Renal cortex interstitium (tissue), 11 donors: ENCODE measurements around the gene RASSF1. TPM values are rescaled to one million over a fixed set of nuclear protein-coding genes. Genes with fewer than 3 reads are reported as not detected.

ENCODE experiments used
- DNase-seq, 11 donors: peaks; one replicate each; pipeline ENCODE4 v3.0.0-alpha.2; 2013; ENCODE audit warnings: low read depth in 9 of 11, low spot score in 4 of 11; ENCODE audit errors: extremely low read depth in 1 of 11
- polyA plus RNA-seq, 3 donors: library from polyadenylated mRNA; unstranded; fragments of 120-200 nt; gene quantifications; one replicate each; pipeline ENCODE4 v1.2.1, GENCODE V29; 2013; ENCODE audit not compliant: insufficient read length in 3 of 3

RASSF1 gene
- polyA plus RNA-seq, 3 donors, result 16.4 to 22.2 (median 22.1) TPM

DNA sequence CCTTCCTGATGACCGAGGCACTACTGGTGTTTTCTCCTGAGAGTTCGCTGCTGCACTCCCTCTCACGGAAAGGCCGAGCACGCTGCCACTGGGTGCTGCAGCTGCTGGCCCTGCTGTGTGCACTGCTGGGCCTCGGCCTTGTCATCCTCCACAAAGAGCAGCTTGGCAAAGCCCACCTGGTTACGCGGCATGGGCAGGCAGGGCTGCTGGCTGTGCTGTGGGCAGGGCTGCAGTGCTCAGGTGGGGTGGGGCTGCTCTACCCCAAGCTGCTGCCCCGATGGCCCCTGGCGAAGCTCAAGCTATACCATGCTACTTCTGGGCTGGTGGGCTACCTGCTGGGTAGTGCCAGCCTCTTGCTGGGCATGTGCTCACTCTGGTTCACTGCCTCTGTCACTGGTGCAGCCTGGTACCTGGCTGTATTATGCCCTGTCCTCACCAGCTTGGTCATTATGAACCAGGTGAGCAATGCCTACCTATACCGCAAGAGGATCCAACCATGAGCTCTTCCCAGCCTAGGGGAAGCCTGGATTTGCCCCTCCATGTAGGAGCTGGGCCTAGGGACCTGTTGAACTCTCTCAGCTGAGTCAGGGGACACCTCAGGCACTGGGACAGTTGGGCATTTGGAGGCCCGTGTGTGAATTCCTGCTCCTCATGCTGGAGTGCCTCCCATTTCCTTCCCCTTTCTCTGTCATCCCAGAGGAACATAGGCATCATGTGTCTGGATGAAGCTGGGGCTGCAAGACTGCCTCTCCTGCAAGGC is 12.8 kb upstream of the RASSF1 start:
- no peak for DNase-seq

DNA sequence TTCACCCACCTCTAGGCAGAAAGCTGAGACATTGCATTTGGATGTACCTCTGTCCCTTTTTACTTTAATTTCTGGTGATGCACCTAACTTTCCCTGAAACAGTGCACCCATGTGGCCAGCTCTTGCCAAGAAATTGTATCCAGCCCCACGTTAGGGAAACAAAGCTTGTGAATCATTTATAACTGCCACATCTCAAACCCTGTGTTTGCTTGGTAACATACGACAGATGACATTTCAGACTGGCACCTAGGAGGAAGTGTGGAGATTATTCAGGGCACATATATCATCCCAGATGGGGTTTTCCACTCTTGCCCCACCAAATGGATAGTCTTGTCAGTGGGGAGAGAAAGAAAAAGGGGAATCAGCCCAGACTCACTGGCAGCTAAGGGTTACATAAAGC is 12.1 kb upstream of the RASSF1 start:
- no peak for DNase-seq

DNA sequence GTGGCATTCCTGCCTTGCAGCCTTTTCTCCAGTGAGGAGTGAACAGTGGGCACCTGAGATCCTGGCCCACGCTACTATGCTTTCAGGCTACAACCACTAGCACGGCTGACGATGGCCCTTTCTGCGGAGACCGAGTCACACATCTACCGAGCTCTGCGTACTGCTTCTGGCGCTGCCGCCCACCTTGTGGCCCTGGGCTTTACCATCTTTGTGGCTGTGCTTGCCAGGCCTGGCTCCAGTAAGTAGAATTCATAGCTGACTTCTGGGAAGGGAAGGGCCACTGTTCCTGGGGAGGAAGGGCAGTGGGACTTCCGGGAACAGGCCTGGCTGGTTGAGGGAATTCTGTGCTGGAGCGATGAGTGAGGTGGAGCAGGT is 10.7 kb upstream of the RASSF1 start:
- DNase-seq, result no peak

DNA sequence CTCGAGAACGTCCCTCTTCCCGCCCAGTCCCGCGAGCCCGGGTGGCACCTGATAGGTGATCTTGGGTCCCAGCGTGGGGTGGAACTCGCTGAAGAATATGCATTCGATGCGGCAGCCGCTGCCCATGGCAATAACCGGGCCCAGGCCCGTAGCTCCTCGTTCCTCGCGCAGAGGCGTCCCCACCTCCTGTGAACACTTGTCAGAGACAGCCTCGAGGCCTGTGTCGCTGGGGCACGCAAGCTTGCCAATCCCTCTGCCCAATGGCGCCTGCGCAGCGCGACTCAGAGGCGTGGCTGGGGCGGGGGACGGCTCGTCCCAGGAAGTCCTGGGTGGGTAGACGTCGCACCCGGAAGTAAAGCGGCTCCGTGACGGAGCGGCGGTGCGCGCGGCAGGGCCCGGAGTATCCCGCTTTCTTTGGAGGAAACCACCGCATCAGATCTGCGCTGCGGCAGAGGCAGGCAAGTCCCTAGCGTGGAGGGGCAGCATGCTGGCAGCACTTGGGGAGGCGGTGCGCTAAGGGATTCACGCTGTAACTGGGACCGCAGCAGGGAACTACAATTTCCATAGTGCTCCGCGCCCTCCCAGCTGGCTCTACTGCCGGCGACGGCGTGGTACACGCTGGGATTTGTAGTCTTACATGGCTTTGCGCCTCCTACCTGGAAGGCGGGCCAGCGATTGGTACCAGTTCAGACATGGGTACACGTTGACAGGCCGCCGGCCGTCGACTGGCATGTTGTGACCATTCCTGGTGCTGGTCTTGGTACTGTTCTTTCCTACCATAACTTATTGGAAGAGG is 10.1 kb upstream of the RASSF1 start, which contains the start of the genes CYB561D2 and NPRL2:
Gene CYB561D2 (plus strand): TSS at position 336 of the 796 bp plus-strand sequence. CDS start 572 bp downstream, outside the sequence.
Gene NPRL2 (minus strand): TSS at position 249 of the 796 bp plus-strand sequence. CDS start 123 bp downstream, at position 126.
- peak; percentile 70 to 92 (median 88) for DNase-seq

DNA sequence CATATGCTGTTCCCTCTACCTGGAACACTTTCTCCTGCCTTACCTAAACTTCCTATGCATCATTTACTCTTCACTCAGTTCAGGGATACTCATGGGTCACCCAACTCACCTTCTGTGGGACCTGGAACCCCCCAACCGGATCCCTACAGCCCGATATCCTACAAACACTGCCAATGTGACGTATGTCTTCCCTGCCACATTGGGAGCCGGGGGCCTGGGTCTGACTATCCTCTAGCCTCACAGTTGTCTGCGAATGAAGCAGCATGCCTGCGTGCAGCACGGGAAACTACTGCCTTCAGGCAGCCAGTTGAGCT is 9.5 kb upstream of the RASSF1 start:
- DNase-seq, result no peak

DNA sequence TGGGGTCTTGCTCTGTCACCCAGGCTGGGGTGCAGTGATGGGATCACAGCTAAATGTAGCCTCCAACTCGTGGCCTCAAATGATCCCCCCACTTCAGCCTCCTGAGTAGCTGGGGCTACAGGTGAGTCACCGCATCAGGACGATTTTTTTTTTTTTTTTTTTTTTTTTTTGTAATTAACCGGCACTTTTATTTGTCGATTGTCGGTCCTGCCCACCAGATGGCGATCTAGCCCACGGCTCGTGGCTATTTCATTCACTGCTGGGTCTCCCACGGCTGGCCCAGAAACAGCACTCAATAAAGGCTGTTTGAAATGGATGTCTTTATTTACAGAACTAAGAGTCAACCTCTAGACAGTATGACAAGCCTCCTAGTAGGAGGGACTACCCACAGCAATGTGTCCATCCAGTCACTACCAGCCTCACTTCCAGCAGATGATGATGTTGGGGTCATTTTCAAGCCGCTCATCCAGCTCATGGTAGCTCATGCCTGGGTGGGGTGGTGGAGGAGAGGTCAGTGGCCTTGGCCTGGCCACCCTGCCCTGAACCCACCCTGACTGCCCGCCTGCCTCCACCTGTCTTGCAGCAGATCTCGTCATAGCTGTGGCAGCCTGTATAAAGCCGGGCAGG is 6.7 kb upstream of the RASSF1 start:
- no peak for DNase-seq

DNA sequence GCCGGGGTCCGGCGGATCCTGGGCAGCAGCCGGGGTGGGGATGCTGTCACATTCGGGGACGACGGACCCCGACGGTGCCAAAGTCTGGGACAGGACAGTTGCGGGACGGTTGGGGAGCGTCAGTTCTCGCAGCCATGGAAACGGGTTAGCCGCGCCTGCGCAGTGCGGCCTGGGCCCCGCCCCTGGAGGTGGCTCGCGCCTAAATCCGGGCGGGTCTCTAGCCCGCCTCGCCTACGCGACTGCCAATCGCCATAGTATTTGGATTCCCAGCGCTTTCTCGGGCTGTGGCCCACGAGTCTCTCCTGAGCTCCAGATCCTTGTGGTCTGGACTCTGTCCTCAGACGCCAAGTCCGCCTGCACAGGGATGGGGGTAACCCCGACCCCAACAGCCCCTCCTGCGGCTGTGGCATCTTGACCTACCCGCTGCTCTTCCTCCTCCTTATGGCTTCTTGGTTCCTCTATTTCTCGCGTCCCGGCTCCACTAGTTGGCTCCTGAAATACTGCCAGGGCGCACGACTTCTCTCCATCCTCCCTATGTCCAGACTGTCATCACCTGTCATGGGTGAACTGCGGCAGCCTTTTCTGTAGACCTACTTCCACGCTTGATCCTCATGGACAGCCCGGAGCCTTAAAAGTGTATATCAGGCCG is 5.1 kb upstream of the RASSF1 start, which contains the start of gene ZMYND10:
Gene ZMYND10 (minus strand): TSS at position 147 of the 649 bp plus-strand sequence. CDS start 153 bp downstream, outside the sequence.
- no peak for DNase-seq

DNA sequence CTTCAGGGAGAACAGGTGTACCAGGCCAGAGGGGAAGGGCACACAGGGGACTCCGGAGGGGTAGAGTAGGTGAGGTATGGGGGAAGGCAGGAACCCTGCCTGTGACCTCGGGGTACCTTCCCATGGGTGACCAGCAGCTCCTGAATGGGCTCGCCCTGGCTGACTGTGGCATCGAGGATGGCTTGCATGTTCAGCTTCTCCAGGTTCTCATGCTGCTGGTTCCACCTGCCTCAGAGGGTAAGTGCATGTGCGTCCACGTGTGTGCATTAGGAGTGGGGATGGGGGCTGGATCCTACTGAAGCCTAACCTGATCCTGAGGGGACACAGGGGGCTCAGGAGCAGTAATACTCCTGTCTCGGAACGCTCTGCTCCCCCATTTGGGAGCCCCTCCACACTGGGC is 4.4 kb upstream of the RASSF1 start:
- no peak for DNase-seq

DNA sequence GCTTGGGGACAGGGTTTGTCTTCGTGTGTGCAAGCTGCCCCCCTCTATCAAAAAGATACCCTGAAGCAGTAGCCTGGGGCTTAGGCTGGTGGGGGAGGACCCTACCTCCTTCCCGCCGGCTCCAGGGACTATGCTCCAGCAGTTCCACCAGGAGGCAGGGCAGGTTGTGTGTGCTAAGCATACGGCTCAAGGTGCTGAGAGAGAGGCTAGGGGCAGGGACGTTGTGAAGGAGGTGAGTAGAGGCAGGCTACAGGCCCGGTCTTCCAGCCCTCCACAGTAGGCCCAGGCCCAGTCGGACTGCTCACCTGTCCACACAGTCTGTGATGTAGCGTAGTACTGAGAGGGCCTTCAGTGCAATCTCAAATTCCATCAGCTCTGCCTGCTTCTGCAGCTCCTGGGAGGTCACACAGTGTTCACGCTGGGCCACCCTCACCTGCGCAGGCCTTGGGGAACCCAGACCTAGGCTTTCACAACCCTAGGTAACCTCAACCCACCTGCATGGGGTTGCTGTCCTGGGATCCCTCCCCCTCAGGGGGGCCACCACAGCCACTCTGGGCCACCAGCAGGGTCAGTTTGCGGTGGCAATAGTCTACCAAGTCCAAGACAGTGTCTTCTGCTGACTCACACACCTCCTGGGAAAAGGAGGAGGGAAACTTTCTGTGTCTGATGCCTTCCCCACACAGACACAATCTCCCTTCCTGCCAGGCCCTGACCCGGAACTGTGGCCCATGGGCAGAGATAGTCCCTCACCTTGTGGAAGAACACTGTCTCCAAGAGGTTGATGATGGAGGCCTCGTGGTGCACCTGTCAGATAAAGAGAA is 2.4 kb upstream of the RASSF1 start:
- DNase-seq, result no peak

DNA sequence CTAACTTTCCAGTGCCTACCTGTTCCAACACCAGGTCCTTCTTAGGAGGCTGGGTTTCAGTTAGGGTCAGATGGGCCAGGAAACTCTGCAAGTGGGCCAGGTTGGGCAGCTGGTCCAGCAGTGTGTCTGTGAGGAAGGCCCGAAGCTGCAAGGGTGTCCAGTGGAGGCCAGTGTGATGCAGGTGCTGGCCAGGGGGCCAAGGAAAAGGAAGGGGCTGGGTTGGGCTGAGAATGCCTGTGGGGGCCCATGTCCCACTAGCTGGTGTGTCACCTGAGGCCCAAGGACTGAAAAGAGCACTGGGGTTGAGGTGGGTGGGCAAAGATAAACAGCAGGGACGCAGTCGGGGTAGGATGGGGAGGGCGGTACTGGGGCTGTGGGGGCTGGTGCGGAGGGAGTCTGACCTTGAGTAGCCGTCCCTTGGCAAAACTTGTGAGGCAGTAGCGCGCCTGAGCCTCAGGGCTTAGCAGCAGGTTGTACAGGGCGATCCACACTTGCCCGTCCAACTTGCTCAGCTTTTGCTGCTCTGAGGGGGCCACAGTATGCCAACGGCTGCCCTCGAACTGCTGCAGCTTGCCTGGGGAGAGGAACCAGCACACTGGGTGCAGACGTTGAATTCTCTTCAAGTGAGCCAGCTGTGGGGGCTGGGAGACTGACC is 1.5 kb upstream of the RASSF1 start:
- DNase-seq, result no peak

DNA sequence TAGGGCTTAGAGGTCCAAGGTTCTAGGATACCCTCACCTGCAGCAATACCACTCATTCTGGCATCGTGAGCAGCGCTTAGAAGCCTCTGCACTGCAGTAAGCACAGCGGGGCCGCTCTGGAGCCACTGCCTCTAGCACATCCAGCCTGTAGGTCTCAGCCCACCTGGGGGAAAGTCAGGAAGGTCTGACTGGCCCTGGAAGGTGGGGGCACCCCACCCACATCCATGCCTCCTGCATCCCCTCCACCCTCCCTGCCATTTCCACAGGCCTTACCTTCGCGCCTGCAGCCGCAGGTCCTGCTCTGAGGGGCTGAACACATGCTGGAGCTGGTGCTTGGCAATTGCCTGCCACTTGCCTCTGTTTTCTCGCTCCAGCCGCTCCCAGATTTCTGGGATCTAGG is 901 bp upstream of the RASSF1 start:
- no peak for DNase-seq

DNA sequence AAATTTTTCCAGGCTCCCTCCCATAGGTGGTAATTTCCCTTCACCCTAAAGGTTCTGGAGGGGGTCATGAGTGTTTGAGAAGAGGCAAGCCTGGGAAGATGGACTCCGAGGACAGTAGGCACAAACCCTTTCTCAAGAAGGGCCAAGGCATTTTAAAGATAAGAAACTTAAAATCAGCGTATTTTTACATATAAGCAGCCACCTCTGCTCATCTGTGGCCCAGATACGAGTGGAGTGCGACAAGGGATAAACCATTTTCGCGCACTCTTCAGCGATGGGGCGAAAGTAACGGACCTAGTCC is 539 bp downstream of the RASSF1 start:
- no peak for DNase-seq

DNA sequence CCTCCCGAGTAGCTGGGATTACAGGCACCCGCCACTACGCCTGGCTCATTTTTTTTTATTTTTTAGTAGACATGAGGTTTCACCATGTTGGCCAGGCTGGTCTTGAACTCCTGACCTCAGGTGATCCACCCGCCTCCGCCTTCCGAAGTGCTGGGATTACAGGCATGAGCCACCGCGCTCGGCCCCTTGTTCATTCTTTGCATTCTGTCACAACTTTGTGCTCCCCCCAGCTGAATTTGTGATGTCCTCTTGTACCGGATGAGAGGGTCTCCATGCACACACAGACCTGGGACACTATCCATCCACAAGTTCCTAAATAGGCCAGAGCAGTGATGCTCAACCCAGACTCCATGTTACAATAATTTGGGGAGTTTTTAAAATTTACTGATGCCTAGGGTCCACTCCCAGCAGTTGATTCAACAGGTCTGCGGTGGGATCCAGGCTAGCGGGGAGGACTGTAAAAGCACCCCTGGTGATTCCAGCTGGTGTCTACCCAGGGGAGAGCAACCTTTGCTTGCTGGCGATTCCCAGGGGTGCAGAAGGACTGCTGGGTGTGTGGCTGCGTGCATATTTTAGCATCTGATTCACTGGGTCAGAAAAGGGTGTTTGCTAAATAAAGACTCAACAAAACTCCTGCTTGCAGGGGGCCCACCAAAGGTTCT is 1.0 kb downstream of the RASSF1 start:
- DNase-seq, result no peak

DNA sequence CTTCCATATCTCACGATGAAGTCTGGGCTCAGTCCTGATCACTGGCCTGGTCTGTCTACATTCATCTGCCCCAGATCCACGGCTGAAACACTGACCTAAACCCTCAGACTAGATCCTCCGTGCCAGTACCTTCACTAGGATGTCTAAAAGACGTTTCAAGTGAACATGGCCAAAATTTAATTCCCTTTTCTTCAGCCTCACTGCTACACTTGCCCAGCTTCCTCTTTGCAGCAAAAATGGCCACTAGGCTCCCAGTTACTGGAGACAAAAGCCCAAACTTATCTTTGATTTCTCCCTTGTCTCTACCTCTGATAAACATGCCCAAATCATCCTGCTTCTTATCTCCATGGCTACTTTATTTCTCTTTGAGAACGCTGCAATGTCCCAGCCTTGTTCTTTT is 1.7 kb downstream of the RASSF1 start:
- no peak for DNase-seq

DNA sequence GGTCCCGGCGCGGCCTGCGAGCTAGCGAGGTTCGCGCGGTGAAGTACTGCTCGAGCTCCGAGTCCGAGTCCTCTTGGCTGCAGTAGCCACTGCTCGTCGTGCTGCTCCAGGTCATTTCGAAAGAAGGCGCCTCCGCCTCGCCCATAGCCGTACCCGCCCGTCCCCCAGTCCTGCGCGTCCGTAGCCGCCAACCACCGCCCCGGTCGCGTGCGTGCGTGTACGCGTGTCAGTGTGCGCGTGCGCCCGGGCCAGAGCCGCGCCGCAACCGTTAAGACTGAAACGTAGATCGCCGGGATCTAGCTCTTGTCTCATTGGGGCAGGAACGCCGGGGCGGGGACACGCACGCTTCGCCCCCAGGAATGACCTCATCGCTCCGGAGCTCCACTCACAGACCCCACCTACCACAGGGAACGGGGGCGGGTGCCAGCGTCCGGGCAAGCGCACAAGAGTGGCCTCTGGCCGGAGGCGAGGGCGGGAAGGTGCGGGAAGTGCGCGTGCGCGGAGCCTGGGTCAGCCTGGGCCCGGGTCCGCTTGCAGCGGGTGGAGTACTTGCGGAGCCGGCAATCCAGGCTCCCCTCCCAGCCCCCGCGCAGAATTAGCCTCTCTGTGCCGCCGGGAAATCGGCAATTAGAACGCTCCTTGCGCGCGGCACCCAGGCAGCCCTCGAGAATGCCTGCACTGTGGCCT is 3.3 kb downstream of the RASSF1 start:
- DNase-seq, result peak; percentile 87 to 98 (median 97)

DNA sequence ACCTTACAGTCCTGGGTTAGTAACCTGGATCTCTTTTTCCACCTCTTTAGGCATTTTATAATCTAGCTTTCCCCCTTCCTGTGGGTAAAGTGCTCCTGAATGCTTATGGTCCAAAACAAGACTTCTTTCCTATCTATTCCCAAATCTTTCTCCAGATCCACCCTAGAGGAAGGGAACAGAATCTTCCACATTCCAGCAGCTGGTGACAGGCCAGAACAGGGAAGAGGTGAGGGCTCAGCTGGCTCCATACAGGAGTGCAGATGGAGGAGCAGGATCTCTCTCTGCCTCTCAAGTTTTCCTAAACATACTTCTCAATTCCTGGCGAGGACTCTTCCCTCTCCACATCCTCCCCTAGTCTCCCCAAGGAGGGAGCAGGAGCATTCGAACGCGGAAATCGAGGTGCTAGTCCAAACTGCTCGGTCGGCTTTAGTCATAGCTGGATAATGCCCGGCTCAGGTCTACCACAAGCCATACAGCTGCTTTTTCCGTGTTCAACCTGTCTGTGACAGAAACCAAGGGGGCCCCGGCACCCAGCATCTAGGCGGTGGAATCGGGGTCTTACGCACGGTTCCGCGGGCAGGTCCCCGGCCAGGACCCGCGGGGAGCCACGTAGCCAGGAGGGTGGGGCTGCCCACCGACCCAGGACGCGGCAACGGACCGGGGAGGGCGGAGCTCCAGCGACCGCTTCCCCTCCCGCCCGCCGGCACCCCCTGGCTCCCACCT is 4.0 kb downstream of the RASSF1 start:
- DNase-seq, result no peak
